Measurements from ENCODE around the gene MFGE8.

Gene MFGE8

DNA sequence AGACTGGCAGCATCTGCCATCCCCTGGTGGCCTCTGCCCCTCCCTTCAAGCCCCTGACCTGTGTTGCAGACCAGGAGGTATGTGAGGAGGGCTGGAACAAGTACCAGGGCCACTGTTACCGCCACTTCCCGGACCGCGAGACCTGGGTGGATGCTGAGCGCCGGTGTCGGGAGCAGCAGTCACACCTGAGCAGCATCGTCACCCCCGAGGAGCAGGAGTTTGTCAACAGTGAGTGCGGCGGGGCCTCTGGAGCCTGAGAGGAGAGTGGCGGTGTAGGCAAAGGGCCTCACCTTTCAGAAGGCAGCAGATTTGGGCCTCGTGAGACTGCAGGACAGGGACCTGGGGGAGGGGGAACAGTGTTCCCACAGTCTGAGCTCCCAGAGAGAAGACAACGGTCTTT is 41.9 kb downstream of the MFGE8 start:
- DNase-seq: no peak

DNA sequence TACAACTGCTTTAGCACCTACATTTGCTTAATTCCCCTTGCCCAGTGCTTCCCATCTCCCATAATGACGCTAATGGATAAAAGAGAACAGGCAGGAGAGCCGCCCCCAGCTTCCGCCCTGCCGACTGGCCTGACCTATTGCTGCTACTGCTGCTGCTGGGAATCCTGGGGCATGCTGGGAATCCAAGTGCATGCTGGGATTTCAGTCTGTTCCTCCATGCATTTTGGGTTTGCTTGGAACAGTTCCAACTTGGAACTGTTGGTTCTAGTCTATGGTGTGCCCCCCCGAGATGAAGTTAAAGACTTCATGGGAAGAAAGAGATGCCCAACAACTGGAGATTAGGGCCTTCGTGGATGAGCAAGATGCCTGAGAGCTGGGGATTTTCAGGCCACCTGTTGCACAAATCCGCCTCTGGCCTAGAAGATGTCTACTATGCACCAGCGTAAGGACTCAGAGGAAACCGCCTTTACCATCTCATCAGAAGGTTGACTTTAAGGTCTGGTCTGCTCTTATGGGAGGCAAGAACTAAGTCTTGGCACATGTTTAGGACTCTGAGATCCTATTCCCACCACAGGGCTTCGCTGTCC is 46.8 kb downstream of the MFGE8 start:
- DNase-seq: no peak

DNA sequence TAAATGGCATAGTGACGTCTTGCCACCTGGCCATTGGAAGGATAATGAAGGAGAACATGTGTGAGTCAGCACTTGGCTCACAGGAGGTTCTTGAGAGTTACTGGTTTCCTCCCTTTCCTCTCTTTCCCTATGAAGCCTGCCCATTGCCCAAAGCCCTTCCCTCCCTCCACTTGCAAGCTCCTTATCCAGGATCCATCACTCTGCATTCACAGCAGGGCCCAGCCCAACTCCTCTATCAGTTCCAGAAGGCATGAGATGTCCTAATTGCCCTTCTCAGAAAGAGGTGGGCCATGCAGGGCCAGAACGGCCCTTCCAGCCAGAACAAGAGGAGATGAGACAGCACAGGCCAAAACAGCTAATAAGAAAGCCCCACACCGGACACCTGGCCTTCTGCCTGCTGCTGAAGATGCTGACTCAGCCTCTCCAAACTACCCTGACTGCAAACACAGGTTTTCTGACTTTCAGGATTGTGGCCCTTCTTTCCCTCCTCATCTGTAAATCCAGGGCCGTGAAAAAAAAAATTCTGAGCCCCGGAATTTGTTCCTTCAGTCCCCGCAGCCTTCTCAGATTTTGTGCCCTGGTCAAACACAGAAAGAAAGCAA is 47.6 kb downstream of the MFGE8 start:
- no peak for DNase-seq

DNA sequence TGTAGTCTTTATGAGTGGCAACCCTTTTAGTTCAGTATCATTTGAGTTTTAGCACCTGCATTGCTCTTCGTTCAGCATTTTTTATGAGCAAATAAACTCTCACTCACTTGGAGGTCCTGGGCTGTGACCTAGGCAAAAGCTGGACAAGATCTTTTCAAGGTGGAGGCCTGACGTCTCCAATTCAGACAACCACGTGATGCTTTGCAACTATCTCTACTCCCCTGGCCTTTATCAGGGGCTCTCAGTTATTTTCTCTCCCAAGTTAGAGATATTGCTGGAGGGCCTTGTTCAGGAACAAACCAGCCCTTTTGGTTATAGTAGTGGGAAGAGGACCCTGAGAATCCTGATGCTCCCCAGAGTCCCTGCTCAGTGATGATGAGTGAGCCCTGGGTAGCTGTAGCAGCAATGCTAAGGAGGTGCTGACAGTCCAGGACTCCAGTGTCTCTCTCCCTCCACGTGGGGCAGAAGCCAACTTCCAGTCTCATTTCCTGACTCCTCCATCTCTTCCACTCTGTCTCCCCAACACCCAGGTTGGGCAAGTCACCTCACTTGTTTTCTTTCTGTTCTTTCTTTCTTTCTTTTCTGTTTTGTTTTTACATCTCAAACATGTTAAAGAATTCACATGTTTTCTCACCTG is 48.2 kb downstream of the MFGE8 start:
- no peak for DNase-seq

DNA sequence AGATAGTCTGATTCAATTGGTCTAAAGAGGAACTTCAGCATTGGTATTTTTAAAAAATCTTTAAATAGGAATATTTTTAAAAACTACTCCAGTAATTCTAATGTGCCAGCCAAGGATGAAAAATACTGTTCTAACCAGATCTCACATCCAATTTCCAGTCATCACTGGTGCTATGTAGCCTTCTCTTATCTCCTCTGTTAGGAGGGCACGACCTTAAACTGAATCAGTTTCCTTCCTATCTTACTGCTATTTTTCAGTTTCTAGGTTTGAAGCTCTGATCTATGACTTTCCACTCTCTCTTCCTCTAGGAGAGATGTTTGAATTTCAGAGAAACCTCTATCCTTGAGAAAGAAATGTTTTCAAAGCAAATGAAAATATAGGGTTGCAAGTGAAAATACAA is 49.8 kb downstream of the MFGE8 start:
- DNase-seq: no peak

DNA sequence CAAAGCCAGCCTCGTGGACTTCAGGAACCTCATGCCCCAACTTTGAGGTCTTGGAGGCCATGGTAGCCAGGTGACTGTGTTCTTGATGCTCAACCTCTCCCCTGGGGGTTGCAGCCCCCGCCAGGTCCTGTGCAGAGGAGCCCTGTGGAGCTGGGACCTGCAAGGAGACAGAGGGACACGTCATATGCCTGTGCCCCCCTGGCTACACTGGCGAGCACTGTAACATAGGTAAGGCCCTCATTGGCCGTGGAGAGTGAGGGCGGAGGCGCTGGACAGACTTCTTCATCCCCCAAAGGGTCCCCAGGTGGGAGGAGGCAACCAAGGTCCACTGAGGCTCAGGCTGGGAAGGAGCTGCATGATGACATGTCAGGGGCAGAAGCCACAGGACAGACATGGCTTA is 53.0 kb downstream of the MFGE8 start:
- DNase-seq: no peak

DNA sequence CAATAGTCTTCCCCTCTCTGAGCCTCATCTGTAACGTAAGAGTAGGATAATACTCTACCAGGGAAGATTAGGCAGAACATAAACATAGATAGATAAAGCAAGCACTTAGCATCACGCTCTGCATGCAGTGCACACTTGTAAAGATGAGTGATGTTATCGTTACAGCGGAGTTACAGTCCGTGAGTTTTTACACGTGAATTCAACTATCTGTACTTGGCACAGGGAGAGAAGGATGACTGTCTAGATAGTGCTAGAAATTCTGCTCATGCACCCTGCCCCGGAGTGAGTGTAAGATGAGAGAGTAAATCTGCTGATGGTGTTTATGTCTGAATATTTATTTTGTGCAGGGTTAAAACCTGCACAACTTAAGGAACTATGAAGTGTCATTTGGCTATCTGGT is 53.6 kb downstream of the MFGE8 start:
- no peak for DNase-seq

DNA sequence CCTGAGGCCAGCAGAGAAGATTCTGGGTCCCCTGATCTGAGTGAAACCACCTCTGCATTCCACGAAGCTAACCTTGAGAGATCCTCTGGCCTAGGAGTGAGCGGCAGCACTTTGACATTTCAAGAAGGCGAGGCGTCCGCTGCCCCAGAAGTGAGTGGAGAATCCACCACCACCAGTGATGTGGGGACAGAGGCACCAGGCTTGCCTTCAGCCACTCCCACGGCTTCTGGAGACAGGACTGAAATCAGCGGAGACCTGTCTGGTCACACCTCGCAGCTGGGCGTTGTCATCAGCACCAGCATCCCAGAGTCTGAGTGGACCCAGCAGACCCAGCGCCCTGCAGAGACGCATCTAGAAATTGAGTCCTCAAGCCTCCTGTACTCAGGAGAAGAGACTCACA is 54.2 kb downstream of the MFGE8 start:
- no peak for DNase-seq

DNA sequence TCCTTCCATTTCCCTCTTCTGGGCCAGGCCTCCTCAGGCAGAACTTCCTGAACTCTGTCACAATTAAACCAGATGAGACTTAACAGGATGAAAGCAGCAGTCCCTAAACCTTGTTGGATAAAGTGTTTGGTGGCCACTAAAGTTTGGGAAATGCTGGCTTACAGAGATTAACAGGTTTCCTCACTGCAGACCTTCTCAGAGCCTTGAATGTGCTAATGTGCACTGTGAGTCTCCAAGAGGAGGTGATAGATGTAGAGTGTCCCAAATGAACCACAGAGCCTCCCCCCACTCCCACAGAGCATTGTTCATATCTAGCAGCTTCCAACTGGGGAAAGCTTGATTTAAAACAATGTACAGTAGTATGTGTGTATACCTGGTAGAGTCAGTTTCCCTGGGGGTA is 60.7 kb downstream of the MFGE8 start:
- DNase-seq: no peak

DNA sequence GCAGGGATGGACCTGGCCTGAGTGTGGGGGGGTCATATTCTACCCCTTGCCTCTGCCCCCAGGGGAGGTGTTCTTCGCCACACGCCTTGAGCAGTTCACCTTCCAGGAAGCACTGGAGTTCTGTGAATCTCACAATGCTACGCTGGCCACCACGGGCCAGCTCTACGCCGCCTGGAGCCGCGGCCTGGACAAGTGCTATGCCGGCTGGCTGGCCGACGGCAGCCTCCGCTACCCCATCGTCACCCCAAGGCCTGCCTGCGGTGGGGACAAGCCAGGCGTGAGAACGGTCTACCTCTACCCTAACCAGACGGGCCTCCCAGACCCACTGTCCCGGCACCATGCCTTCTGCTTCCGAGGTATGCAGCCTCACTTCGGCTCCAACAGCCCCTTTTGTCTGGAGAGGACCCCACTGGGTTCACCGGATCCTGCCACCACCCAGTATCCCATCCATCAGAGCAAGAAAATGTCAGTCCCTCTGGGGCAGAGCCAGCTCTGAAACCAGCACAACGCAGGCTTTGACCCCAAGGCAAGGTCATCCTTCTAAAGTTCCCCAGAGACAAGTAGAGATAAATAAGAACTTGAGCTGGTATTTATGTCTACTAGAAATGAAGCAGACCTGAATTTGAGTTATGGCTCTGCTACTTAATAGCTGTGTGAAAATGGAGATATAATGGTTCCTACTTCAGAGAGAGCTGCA is 63.7 kb downstream of the MFGE8 start:
- no peak for DNase-seq

All from EL (cell line).